Stimulated activated CD8-positive, alpha-beta memory T cell treated with anti-CD3 and anti-CD28 coated beads, Interleukin-12 subunit alpha, Interleukin-12 subunit beta, amount 100 ng/mL, for 4 hours (primary cell): ENCODE data around the gene GEMIN5.
A peak's percentile ranks its signal among the peaks of the same experiment; 100 is the strongest.
"Not testable (repeated sequence)": the region's sequence is repeated elsewhere in the genome, so short reads cannot be mapped to it uniquely, and the experiment has no call there.

Experiments
- DNase-seq: peaks from one replicate; pipeline ENCODE4 v3.0.0-alpha.2; 2020; ENCODE audit warnings: low read depth

The GEMIN5 gene

GRCh38 chr5:154937718-154938466 lies at the start of gene GEMIN5:
Gene GEMIN5 (minus strand): TSS chr5:154938211. CDS start chr5:154938133, 78 bp downstream.
- DNase-seq: peak; percentile 70

- no peak for DNase-seq
These were observed 48.1 kb upstream of the GEMIN5 start for GRCh38 chr5:154986151-154986550.

GRCh38 chr5:154984946-154985516 lies 47.0 kb upstream of the GEMIN5 start:
- no peak for DNase-seq

GRCh38 chr5:154978294-154978693 lies 40.3 kb upstream of the GEMIN5 start:
- not testable (repeated sequence) for DNase-seq

- DNase-seq: no peak
These were observed 39.4 kb upstream of the GEMIN5 start for GRCh38 chr5:154977409-154977808.

- not testable (repeated sequence) for DNase-seq
These were observed 38.1 kb upstream of the GEMIN5 start for GRCh38 chr5:154976082-154976481.

GRCh38 chr5:154972476-154973080 lies 34.6 kb upstream of the GEMIN5 start:
- DNase-seq: no peak

GRCh38 chr5:154971501-154971900 lies 33.5 kb upstream of the GEMIN5 start:
- no peak for DNase-seq

GRCh38 chr5:154970759-154971158 lies 32.7 kb upstream of the GEMIN5 start:
- DNase-seq: no peak

GRCh38 chr5:154968953-154969352 lies 30.9 kb upstream of the GEMIN5 start:
- DNase-seq: no peak

GRCh38 chr5:154967421-154968024 lies 29.5 kb upstream of the GEMIN5 start:
- DNase-seq: no peak

GRCh38 chr5:154966874-154967273 lies 28.9 kb upstream of the GEMIN5 start:
- no peak for DNase-seq

- no peak for DNase-seq
These were observed 28.2 kb upstream of the GEMIN5 start for GRCh38 chr5:154966081-154966841.

GRCh38 chr5:154962494-154962893 lies 24.5 kb upstream of the GEMIN5 start:
- DNase-seq: no peak

GRCh38 chr5:154956712-154957111 lies 18.7 kb upstream of the GEMIN5 start:
- no peak for DNase-seq

GRCh38 chr5:154949781-154950180 lies 11.8 kb upstream of the GEMIN5 start:
- DNase-seq: no peak

GRCh38 chr5:154948313-154948712 lies 10.3 kb upstream of the GEMIN5 start:
- DNase-seq: no peak

GRCh38 chr5:154947778-154948177 lies 9.8 kb upstream of the GEMIN5 start:
- DNase-seq: no peak

GRCh38 chr5:154945695-154946301 lies 7.8 kb upstream of the GEMIN5 start:
- no peak for DNase-seq

GRCh38 chr5:154944716-154945115 lies 6.7 kb upstream of the GEMIN5 start:
- no peak for DNase-seq

GRCh38 chr5:154943527-154943926 lies 5.5 kb upstream of the GEMIN5 start:
- no peak for DNase-seq
